WTC11 (cell line): ENCODE measurements around the gene CERS4. TPM values are rescaled to one million over a fixed set of nuclear protein-coding genes. Genes with fewer than 3 reads are reported as not detected.

Experiments
- ATAC-seq: fragments of 200-7000 bp; cut with Tn5 transposase; 2 replicates; pipeline ENCODE4 v1.10.0; 2021; ENCODE audit warnings: mild to moderate bottlenecking, moderate library complexity
- CTCF ChIA-PET: fragments of 300-600 bp; sonication (Branson Sonifier 250); formaldehyde crosslinking; loops from one replicate; lab custom pipeline; 2021; ENCODE audit warnings: antibody characterized with exemption; lab: Charles Lee
- POLR2A ChIA-PET: fragments of 350-600 bp; sonication (Branson Sonifier 250); formaldehyde crosslinking; loops from one replicate; lab custom pipeline; 2021; ENCODE audit warnings: antibody characterized with exemption; lab: Charles Lee
- DNase-seq: peaks from one replicate; pipeline ENCODE4 v3.0.0; 2021; ENCODE audit warnings: low spot score
- H3K27ac Mint-ChIP-seq: 2 replicates; pipeline ENCODE4 v1.8.0; 2021; ENCODE audit warnings: mixed read lengths
- H3K27me3 Mint-ChIP-seq: 2 replicates; pipeline ENCODE4 v1.8.0; 2021; ENCODE audit warnings: low read depth, mild to moderate bottlenecking, moderate library complexity, mixed read lengths
- H3K36me3 Mint-ChIP-seq: 2 replicates; pipeline ENCODE4 v1.8.0; 2021; ENCODE audit warnings: mixed read lengths
- H3K4me1 Mint-ChIP-seq: 2 replicates; pipeline ENCODE4 v1.8.0; 2022; ENCODE audit warnings: mixed read lengths
- H3K4me3 Mint-ChIP-seq: 2 replicates; pipeline ENCODE4 v1.8.0; 2021; ENCODE audit warnings: mild to moderate bottlenecking, moderate library complexity, mixed read lengths
- H3K9me3 Mint-ChIP-seq: 2 replicates; pipeline ENCODE4 v1.8.0; 2021; ENCODE audit warnings: mixed read lengths
- CBFB ChIP-seq: sonication (generic); formaldehyde crosslinking; IDR thresholded peaks from 2 replicates; pipeline ENCODE4 v1.8.1; 2022; ENCODE audit warnings: mild to moderate bottlenecking, low read depth, missing genetic modification reagents
- CREB1 ChIP-seq: sonication (generic); formaldehyde crosslinking; IDR thresholded peaks from 2 replicates; pipeline ENCODE4 v1.8.0; 2023; ENCODE audit warnings: mild to moderate bottlenecking, missing genetic modification reagents
- EMX1 ChIP-seq: fragments of 250-450 bp; sonication (Bioruptor Pico); IDR thresholded peaks from 2 replicates; pipeline ENCODE4 v1.8.0; 2021; ENCODE audit warnings: mild to moderate bottlenecking
- ETV6 ChIP-seq: sonication (generic); formaldehyde crosslinking; IDR thresholded peaks from 2 replicates; pipeline ENCODE4 v1.8.1; 2022; ENCODE audit warnings: mild to moderate bottlenecking, missing genetic modification reagents
- FOXJ3 ChIP-seq: sonication (generic); formaldehyde crosslinking; IDR thresholded peaks from 2 replicates; pipeline ENCODE4 v1.9.0; 2021; ENCODE audit warnings: missing genetic modification reagents, mild to moderate bottlenecking, borderline replicate concordance
- GRHL2 ChIP-seq: fragments of 250-450 bp; sonication (Bioruptor Pico); IDR thresholded peaks from 2 replicates; pipeline ENCODE4 v1.8.0; 2022; ENCODE audit warnings: mild to moderate bottlenecking, moderate library complexity; ENCODE audit not compliant: insufficient replicate concordance, severe bottlenecking
- KAT7 ChIP-seq: sonication (generic); formaldehyde crosslinking; IDR thresholded peaks from 2 replicates; pipeline ENCODE4 v1.8.1; 2023; ENCODE audit warnings: missing genetic modification reagents, mild to moderate bottlenecking, borderline replicate concordance
- MXD4 ChIP-seq: fragments of 250-450 bp; sonication (Bioruptor Pico); IDR thresholded peaks from 2 replicates; pipeline ENCODE4 v1.8.0; 2021; ENCODE audit warnings: mild to moderate bottlenecking, moderate library complexity, borderline replicate concordance
- SOX15 ChIP-seq: fragments of 250-450 bp; sonication (Bioruptor Pico); IDR thresholded peaks from 2 replicates; pipeline ENCODE4 v1.9.0; 2021; ENCODE audit warnings: mild to moderate bottlenecking
- TEAD1 ChIP-seq: sonication (generic); formaldehyde crosslinking; IDR thresholded peaks from 2 replicates; pipeline ENCODE4 v1.8.0; 2022; ENCODE audit warnings: mild to moderate bottlenecking, missing genetic modification reagents
- ZNF317 ChIP-seq: sonication (generic); formaldehyde crosslinking; IDR thresholded peaks from 2 replicates; pipeline ENCODE4 v1.8.1; 2023; ENCODE audit warnings: low read depth, mild to moderate bottlenecking, moderate library complexity, missing genetic modification reagents, borderline replicate concordance
- ZNF423 ChIP-seq: fragments of 250-450 bp; sonication (Bioruptor Pico); IDR thresholded peaks from 2 replicates; pipeline ENCODE4 v2.1.2; 2022; ENCODE audit warnings: mild to moderate bottlenecking, moderate library complexity
- ZNF671 ChIP-seq: fragments of 250-450 bp; sonication (Bioruptor Pico); IDR thresholded peaks from 2 replicates; pipeline ENCODE4 v1.8.0; 2021; ENCODE audit warnings: mild to moderate bottlenecking
- total RNA-seq: library from RNA; stranded (reverse); gene quantifications from 3 replicates; pipeline ENCODE4 v1.2.3, GENCODE V29; 2021
- TF ChIP-seq, protein P1 (sequence below): sonication (generic); formaldehyde crosslinking; IDR thresholded peaks from 2 replicates; pipeline ENCODE4 v1.8.1; 2023; ENCODE audit warnings: mild to moderate bottlenecking, missing genetic modification reagents
- TF ChIP-seq, protein P2 (sequence below): sonication (generic); formaldehyde crosslinking; IDR thresholded peaks from 2 replicates; pipeline ENCODE4 v1.8.0; 2022; ENCODE audit warnings: mild to moderate bottlenecking, missing genetic modification reagents
- TF ChIP-seq, protein P3 (sequence below): sonication (generic); formaldehyde crosslinking; IDR thresholded peaks from 2 replicates; pipeline ENCODE4 v1.8.0; 2023; ENCODE audit warnings: missing genetic modification reagents
- TF ChIP-seq, protein P4 (sequence below): sonication (generic); formaldehyde crosslinking; conservative IDR thresholded peaks from 2 replicates; pipeline ENCODE4 v1.8.1; 2022; ENCODE audit warnings: mild to moderate bottlenecking, missing genetic modification reagents
- TF ChIP-seq, protein P5 (sequence below): sonication (generic); formaldehyde crosslinking; IDR thresholded peaks from 2 replicates; pipeline ENCODE4 v1.8.0; 2022; ENCODE audit warnings: missing genetic modification reagents
- TF ChIP-seq, protein P6 (sequence below): fragments of 250-450 bp; sonication (Bioruptor Pico); IDR thresholded peaks from 2 replicates; pipeline ENCODE4 v1.9.0; 2021; ENCODE audit warnings: moderate library complexity, mild to moderate bottlenecking, inconsistent platforms, borderline replicate concordance
- TF ChIP-seq, protein P7 (sequence below): fragments of 250-450 bp; sonication (Bioruptor Pico); IDR thresholded peaks from 2 replicates; pipeline ENCODE4 v2.1.2; 2022; ENCODE audit warnings: mild to moderate bottlenecking, moderate library complexity

CERS4 gene
- total RNA-seq, 1 experiment from 2014 or later = 116 TPM

DNA sequence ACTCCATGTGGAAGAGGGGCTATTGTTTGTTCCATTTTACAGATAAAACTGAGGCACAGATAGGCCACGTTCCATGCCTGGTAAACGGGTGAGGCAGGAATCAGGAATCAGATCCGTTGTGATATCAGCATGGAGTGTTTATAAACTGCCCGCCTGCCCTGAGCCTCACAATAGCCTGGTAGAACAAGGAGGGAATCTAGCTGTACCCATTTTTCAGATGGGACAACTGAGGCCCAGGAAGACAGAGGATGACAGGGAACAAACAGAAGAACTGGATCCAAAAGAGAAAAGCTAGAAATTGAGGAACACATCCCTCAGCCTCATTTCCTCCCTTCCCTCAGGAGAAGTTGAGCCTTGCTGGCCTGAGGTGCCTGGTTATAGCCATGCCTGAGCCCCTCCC is 32.5 kb downstream of the CERS4 start (continued):
- TF ChIP-seq, protein P1, sequence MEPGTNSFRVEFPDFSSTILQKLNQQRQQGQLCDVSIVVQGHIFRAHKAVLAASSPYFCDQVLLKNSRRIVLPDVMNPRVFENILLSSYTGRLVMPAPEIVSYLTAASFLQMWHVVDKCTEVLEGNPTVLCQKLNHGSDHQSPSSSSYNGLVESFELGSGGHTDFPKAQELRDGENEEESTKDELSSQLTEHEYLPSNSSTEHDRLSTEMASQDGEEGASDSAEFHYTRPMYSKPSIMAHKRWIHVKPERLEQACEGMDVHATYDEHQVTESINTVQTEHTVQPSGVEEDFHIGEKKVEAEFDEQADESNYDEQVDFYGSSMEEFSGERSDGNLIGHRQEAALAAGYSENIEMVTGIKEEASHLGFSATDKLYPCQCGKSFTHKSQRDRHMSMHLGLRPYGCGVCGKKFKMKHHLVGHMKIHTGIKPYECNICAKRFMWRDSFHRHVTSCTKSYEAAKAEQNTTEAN (CRISPR knock-in tag) = no peak
- TF ChIP-seq MXD4 (CRISPR knock-in tag) = no peak
- TF ChIP-seq, protein P2, sequence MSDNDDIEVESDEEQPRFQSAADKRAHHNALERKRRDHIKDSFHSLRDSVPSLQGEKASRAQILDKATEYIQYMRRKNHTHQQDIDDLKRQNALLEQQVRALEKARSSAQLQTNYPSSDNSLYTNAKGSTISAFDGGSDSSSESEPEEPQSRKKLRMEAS (CRISPR knock-in tag) = no peak
- TF ChIP-seq, protein P3, sequence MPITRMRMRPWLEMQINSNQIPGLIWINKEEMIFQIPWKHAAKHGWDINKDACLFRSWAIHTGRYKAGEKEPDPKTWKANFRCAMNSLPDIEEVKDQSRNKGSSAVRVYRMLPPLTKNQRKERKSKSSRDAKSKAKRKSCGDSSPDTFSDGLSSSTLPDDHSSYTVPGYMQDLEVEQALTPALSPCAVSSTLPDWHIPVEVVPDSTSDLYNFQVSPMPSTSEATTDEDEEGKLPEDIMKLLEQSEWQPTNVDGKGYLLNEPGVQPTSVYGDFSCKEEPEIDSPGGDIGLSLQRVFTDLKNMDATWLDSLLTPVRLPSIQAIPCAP (CRISPR knock-in tag) = no peak
- no peak for TF ChIP-seq ETV6 (CRISPR knock-in tag)
- no peak for TF ChIP-seq TEAD1 (CRISPR knock-in tag)
- TF ChIP-seq EMX1 (CRISPR knock-in tag) = no peak
- TF ChIP-seq, protein P4, sequence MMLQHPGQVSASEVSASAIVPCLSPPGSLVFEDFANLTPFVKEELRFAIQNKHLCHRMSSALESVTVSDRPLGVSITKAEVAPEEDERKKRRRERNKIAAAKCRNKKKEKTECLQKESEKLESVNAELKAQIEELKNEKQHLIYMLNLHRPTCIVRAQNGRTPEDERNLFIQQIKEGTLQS = no peak

DNA sequence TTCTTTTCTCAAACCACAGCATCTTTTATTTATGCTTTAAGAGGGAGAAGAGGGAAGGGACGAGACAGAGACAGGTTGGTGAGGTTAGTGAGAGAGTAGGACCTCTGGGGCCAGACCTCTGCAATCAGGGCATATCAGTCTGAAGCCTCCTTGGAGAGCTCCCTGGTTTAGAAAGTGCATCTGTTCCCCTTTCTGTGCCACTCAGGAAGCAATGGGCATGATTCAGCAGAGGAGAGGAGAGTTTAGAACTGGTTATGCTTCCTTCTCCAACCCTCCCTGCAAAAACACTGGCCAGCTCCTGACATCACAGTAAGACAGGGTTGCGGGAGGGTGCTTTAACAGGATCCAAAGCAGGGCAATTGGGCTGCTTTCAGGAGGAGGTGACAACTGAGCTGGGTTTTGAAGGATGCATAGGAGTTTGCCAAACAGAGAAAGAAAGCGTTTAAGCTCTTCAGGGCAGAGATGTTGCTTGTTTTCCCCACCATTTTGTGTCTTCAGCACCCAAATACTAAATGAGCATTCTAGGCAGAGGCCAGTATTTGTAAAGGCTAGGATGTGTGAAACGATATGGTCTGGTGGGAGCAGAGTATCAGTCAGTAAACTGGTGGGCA is 33.1 kb downstream of the CERS4 start:
- Mint-ChIP-seq H3K4me3 (no peak overlapping the region), H3K27ac (no peak overlapping the region), H3K9me3 (peaks cover 8% of the 10 kb centered on the region), H3K36me3 (peaks cover 34% of the 10 kb centered on the region), H3K4me1 (peaks cover 19% of the 10 kb centered on the region), H3K27me3 (no peaks in the 10 kb centered on the region)
- TF ChIP-seq CREB1 = no peak
- TF ChIP-seq, protein P5, sequence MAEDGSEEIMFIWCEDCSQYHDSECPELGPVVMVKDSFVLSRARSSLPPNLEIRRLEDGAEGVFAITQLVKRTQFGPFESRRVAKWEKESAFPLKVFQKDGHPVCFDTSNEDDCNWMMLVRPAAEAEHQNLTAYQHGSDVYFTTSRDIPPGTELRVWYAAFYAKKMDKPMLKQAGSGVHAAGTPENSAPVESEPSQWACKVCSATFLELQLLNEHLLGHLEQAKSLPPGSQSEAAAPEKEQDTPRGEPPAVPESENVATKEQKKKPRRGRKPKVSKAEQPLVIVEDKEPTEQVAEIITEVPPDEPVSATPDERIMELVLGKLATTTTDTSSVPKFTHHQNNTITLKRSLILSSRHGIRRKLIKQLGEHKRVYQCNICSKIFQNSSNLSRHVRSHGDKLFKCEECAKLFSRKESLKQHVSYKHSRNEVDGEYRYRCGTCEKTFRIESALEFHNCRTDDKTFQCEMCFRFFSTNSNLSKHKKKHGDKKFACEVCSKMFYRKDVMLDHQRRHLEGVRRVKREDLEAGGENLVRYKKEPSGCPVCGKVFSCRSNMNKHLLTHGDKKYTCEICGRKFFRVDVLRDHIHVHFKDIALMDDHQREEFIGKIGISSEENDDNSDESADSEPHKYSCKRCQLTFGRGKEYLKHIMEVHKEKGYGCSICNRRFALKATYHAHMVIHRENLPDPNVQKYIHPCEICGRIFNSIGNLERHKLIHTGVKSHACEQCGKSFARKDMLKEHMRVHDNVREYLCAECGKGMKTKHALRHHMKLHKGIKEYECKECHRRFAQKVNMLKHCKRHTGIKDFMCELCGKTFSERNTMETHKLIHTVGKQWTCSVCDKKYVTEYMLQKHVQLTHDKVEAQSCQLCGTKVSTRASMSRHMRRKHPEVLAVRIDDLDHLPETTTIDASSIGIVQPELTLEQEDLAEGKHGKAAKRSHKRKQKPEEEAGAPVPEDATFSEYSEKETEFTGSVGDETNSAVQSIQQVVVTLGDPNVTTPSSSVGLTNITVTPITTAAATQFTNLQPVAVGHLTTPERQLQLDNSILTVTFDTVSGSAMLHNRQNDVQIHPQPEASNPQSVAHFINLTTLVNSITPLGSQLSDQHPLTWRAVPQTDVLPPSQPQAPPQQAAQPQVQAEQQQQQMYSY (CRISPR knock-in tag) = no peak
- TF ChIP-seq KAT7 (CRISPR knock-in tag) = no peak
- no peak for TF ChIP-seq ZNF423 (CRISPR knock-in tag)
- TF ChIP-seq, protein P6, sequence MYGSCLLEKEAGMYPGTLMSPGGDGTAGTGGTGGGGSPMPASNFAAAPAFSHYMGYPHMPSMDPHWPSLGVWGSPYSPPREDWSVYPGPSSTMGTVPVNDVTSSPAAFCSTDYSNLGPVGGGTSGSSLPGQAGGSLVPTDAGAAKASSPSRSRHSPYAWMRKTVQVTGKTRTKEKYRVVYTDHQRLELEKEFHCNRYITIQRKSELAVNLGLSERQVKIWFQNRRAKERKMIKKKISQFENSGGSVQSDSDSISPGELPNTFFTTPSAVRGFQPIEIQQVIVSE (CRISPR knock-in tag) = no peak
- TF ChIP-seq ZNF671 (CRISPR knock-in tag) = no peak
- TF ChIP-seq SOX15 (CRISPR knock-in tag) = no peak
- CTCF ChIA-PET = interaction anchor here (0.8 to 1.1 kb wide), 5 partner anchors 11 to 272 kb away, joined by 3 to 4 read pairs (median 3); partner anchors contain the start of gene FBN3
- ATAC-seq = no peak
- POLR2A ChIA-PET = interaction anchor here (0.7 kb wide), 1 partner anchor 22 kb away, joined by 10 read pairs; no protein-coding TSS in a partner anchor
- no peak for DNase-seq

DNA sequence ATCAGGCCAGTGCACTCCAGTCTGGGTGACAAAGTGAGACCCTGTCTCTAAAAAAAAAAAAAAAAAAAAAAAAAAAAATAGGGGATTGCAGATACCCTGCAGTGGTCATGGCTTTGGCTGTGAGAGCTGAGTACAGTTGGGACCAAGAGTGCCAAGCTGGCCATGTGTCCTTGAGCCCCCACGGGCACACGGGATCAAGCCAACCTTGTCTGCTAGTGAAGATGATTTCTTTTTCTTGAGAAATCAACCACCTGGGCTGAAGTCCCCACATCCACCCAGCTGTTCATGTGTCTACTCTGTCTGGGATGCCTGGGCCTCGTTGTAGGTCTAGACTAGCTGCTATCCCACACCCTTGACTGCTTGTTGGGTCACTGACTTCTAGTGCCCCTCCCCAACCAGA is 34.0 kb downstream of the CERS4 start:
- ChIA-PET POLR2A (interaction anchor here (0.7 to 1.0 kb wide), 2 partner anchors 23 to 24 kb away, joined by 3 to 10 read pairs; no protein-coding TSS in a partner anchor), CTCF (interaction anchor here (0.8 to 1.1 kb wide), 5 partner anchors 10 to 94 kb away, joined by 3 to 4 read pairs (median 3); partner anchors contain the start of gene FBN3)
- H3K27ac Mint-ChIP-seq = no peak overlapping the region
- DNase-seq (no peak), ATAC-seq (no peak)
- H3K27me3 Mint-ChIP-seq = no peaks in the 10 kb centered on the region
- peaks cover 41% of the 10 kb centered on the region for H3K36me3 Mint-ChIP-seq
- peaks cover 11% of the 10 kb centered on the region for H3K9me3 Mint-ChIP-seq
- H3K4me3 Mint-ChIP-seq = no peak overlapping the region
- H3K4me1 Mint-ChIP-seq = peaks cover 16% of the 10 kb centered on the region
- TF ChIP-seq, protein P5 (CRISPR knock-in tag) = no peak
- TF ChIP-seq ETV6 (CRISPR knock-in tag) = no peak
- TF ChIP-seq, protein P2 (CRISPR knock-in tag) = no peak
- no peak for TF ChIP-seq FOXJ3
- TF ChIP-seq CBFB = no peak
- no peak for TF ChIP-seq GRHL2
- no peak for TF ChIP-seq ZNF317 (CRISPR knock-in tag)
- TF ChIP-seq, protein P7, sequence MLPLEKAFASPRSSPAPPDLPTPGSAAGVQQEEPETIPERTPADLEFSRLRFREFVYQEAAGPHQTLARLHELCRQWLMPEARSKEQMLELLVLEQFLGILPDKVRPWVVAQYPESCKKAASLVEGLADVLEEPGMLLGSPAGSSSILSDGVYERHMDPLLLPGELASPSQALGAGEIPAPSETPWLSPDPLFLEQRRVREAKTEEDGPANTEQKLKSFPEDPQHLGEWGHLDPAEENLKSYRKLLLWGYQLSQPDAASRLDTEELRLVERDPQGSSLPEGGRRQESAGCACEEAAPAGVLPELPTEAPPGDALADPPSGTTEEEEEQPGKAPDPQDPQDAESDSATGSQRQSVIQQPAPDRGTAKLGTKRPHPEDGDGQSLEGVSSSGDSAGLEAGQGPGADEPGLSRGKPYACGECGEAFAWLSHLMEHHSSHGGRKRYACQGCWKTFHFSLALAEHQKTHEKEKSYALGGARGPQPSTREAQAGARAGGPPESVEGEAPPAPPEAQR (CRISPR knock-in tag) = no peak
